ENCODE measurements around the gene ZNF273. TPM values are rescaled to one million over a fixed set of nuclear protein-coding genes. Genes with fewer than 3 reads are reported as not detected.
"Not testable (repeated sequence)": the region's sequence is repeated elsewhere in the genome, so short reads cannot be mapped to it uniquely, and the experiment has no call there.

Gene ZNF273
- total RNA-seq, 1 experiment from 2014 or later: 5.1 TPM

- Mint-ChIP-seq H3K9me3 (ENCODE audit: low read depth, unreplicated experiment) (peaks cover 2% of the 10 kb centered on the region), H3K4me1 (ENCODE audit: low read depth, unreplicated experiment) (no peaks in the 10 kb centered on the region), H3K36me3 (ENCODE audit: insufficient read depth, unreplicated experiment) (no peaks in the 10 kb centered on the region), H3K27ac (ENCODE audit: unreplicated experiment) (no peak overlapping the region), H3K4me3 (ENCODE audit: low read depth, unreplicated experiment) (no peak overlapping the region), H3K27me3 (ENCODE audit: unreplicated experiment) (peaks cover 12% of the 10 kb centered on the region)
- BruUV-seq (replicated peaks): no TSS peak
- no peak for DNase-seq
- CTCF ChIA-PET: no interaction called here
- no peak for TF ChIP-seq CTCF (IDR thresholded peaks at IDR 0.05; ENCODE audit: unreplicated experiment)
- intact Hi-C loops (cut with micrococcal nuclease; ENCODE audit: unreplicated experiment): no loop called here
Observed at GRCh38 chr7:64945503-64946175, 42.6 kb downstream of the ZNF273 start.

- DNase-seq: peak; percentile 17
- Mint-ChIP-seq H3K36me3 (ENCODE audit: insufficient read depth, unreplicated experiment) (no peaks in the 10 kb centered on the region), H3K9me3 (ENCODE audit: low read depth, unreplicated experiment) (peaks cover 2% of the 10 kb centered on the region), H3K27ac (ENCODE audit: unreplicated experiment) (no peak overlapping the region), H3K4me3 (ENCODE audit: low read depth, unreplicated experiment) (peak overlapping the region; percentile 39), H3K4me1 (ENCODE audit: low read depth, unreplicated experiment) (no peaks in the 10 kb centered on the region), H3K27me3 (ENCODE audit: unreplicated experiment) (peaks cover 12% of the 10 kb centered on the region)
- TF ChIP-seq CTCF (IDR thresholded peaks at IDR 0.05; ENCODE audit: unreplicated experiment): no peak
- CTCF ChIA-PET: no interaction called here
- no TSS peak for BruUV-seq (replicated peaks)
- intact Hi-C loops (cut with micrococcal nuclease; ENCODE audit: unreplicated experiment): no loop called here
Observed at GRCh38 chr7:64946772-64947171, 43.7 kb downstream of the ZNF273 start.

GRCh38 chr7:64947252-64948000 lies 44.4 kb downstream of the ZNF273 start:
- Mint-ChIP-seq H3K4me1 (ENCODE audit: low read depth, unreplicated experiment) (no peaks in the 10 kb centered on the region), H3K36me3 (ENCODE audit: insufficient read depth, unreplicated experiment) (no peaks in the 10 kb centered on the region), H3K4me3 (ENCODE audit: low read depth, unreplicated experiment) (peak overlapping the region; percentile 39), H3K27me3 (ENCODE audit: unreplicated experiment) (peaks cover 12% of the 10 kb centered on the region), H3K27ac (ENCODE audit: unreplicated experiment) (no peak overlapping the region), H3K9me3 (ENCODE audit: low read depth, unreplicated experiment) (peaks cover 2% of the 10 kb centered on the region)
- peak; percentile 2 for DNase-seq
- no TSS peak for BruUV-seq (replicated peaks)
- intact Hi-C loops (cut with micrococcal nuclease; ENCODE audit: unreplicated experiment): no loop called here
- CTCF ChIA-PET: no interaction called here
- TF ChIP-seq CTCF (IDR thresholded peaks at IDR 0.05; ENCODE audit: unreplicated experiment): no peak

DNA sequence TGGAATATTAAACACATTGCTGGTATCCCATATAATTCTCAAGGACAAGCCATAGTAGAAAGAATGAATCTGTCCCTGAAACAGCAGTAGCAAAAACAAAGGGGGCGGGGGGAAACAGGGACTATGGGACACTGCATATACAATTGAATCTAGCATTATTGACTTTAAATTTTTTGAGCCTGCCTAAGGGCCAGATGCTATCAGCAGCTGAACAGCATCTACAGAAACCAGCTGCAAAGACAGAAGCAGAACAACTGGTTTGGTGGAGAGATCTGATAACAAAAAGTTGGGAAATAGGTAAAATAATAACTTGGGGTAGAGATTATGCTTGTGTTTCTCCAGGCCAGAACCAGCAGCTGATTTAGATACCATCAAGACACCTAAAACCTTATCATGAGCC lies 45.7 kb downstream of the ZNF273 start:
- CTCF ChIA-PET: interaction anchor here (0.7 kb wide), 1 partner anchor 11 kb away, joined by 3 read pairs; no protein-coding TSS in a partner anchor
- H3K4me3 Mint-ChIP-seq (ENCODE audit: low read depth, unreplicated experiment); H3K27ac Mint-ChIP-seq (ENCODE audit: unreplicated experiment); BruUV-seq (replicated peaks); intact Hi-C loops (cut with micrococcal nuclease; ENCODE audit: unreplicated experiment); H3K36me3 Mint-ChIP-seq (ENCODE audit: insufficient read depth, unreplicated experiment); H3K4me1 Mint-ChIP-seq (ENCODE audit: low read depth, unreplicated experiment); DNase-seq; H3K9me3 Mint-ChIP-seq (ENCODE audit: low read depth, unreplicated experiment): not testable (repeated sequence)
- peaks cover 12% of the 10 kb centered on the region for H3K27me3 Mint-ChIP-seq (ENCODE audit: unreplicated experiment)

DNA sequence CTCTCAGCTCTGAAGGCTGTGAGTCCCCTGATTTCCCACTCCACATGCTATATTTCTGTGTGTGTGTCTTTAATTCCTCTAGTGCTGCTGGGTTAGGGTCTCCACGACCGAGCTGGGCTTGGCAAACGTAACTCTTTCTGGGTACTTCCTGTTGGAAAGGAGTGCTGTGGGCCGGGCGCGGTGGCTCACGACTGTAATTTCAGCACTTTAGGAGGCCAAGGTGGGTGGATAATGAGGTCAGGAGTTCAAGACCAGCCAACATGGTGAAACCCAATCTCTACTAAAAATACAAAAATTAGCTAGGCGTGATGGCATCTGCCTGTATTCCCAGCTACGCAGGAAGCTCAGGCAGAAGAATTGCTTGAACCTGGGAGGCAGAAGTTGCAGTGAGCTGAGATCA lies 47.6 kb downstream of the ZNF273 start:
- H3K36me3 Mint-ChIP-seq (ENCODE audit: insufficient read depth, unreplicated experiment); CTCF ChIA-PET; H3K4me1 Mint-ChIP-seq (ENCODE audit: low read depth, unreplicated experiment); H3K9me3 Mint-ChIP-seq (ENCODE audit: low read depth, unreplicated experiment); DNase-seq; BruUV-seq (replicated peaks); H3K4me3 Mint-ChIP-seq (ENCODE audit: low read depth, unreplicated experiment); H3K27ac Mint-ChIP-seq (ENCODE audit: unreplicated experiment): not testable (repeated sequence)
- intact Hi-C loops (cut with micrococcal nuclease; ENCODE audit: unreplicated experiment): loop anchor here (1.0 kb wide), 1 partner anchor 357 kb away; no protein-coding TSS in a partner anchor
- H3K27me3 Mint-ChIP-seq (ENCODE audit: unreplicated experiment): peaks cover 12% of the 10 kb centered on the region

All from Calu3 (cell line).